GM12873 (cell line): ENCODE results near the gene CCR8.

Source experiments
- CTCF ChIP-seq: IDR thresholded peaks from 2 replicates; pipeline ENCODE4 v1.5.1; 2012; ENCODE audit warnings: low read depth, mild to moderate bottlenecking, moderate library complexity, low read length, control low read depth; ENCODE audit not compliant: insufficient read depth; ENCODE audit errors: missing control alignments

CCR8 gene

GRCh38 chr3:39286771-39287170 lies 42.7 kb upstream of the CCR8 start:
- no peak for TF ChIP-seq CTCF

GRCh38 chr3:39287216-39288164 lies 42.0 kb upstream of the CCR8 start:
- TF ChIP-seq CTCF, result no peak

GRCh38 chr3:39288300-39288808 lies 41.2 kb upstream of the CCR8 start:
- peak; percentile 99 for TF ChIP-seq CTCF

- no peak for TF ChIP-seq CTCF
These were observed 40.4 kb upstream of the CCR8 start for GRCh38 chr3:39289107-39289506.

- no peak for TF ChIP-seq CTCF
These were observed 39.3 kb upstream of the CCR8 start for GRCh38 chr3:39290255-39290654.

GRCh38 chr3:39291903-39292329 lies 37.6 kb upstream of the CCR8 start:
- TF ChIP-seq CTCF, result peak; percentile 94

GRCh38 chr3:39292961-39293360 lies 36.5 kb upstream of the CCR8 start:
- no peak for TF ChIP-seq CTCF
